GM10847 (cell line): ENCODE data around the gene KHDC4.

Source experiments
- POLR2A ChIP-seq: IDR thresholded peaks from 2 replicates; pipeline ENCODE4 v1.6.1; 2011; ENCODE audit not compliant: insufficient read length; ENCODE audit errors: extremely low read depth

KHDC4 gene

GRCh38 chr1:155909894-155910293 is 24.3 kb downstream of the KHDC4 start:
- no peak for TF ChIP-seq POLR2A

GRCh38 chr1:155904261-155904660 is 30.0 kb downstream of the KHDC4 start:
- no peak for TF ChIP-seq POLR2A

- TF ChIP-seq POLR2A, result no peak
Observed at GRCh38 chr1:155900161-155900560, 34.1 kb downstream of the KHDC4 start.

- TF ChIP-seq POLR2A, result no peak
Observed at GRCh38 chr1:155899683-155900082, 34.5 kb downstream of the KHDC4 start.

GRCh38 chr1:155898888-155899287 is 35.3 kb downstream of the KHDC4 start:
- TF ChIP-seq POLR2A, result no peak

GRCh38 chr1:155897746-155898145 is 36.5 kb downstream of the KHDC4 start:
- TF ChIP-seq POLR2A, result no peak

GRCh38 chr1:155893389-155894142 is 40.6 kb downstream of the KHDC4 start:
- TF ChIP-seq POLR2A, result no peak

GRCh38 chr1:155892796-155893195 is 41.4 kb downstream of the KHDC4 start:
- TF ChIP-seq POLR2A, result no peak

- no peak for TF ChIP-seq POLR2A
Observed at GRCh38 chr1:155890251-155890650, 44.0 kb downstream of the KHDC4 start.

- no peak for TF ChIP-seq POLR2A
Observed at GRCh38 chr1:155889566-155889965, 44.6 kb downstream of the KHDC4 start.

- no peak for TF ChIP-seq POLR2A
Observed at GRCh38 chr1:155888481-155888880, 45.7 kb downstream of the KHDC4 start.

GRCh38 chr1:155884982-155885381 is 49.2 kb downstream of the KHDC4 start:
- TF ChIP-seq POLR2A, result no peak

- no peak for TF ChIP-seq POLR2A
Observed at GRCh38 chr1:155884031-155884960, 49.9 kb downstream of the KHDC4 start.

- TF ChIP-seq POLR2A, result no peak
Observed at GRCh38 chr1:155882766-155883165, 51.4 kb downstream of the KHDC4 start.

- TF ChIP-seq POLR2A, result no peak
Observed at GRCh38 chr1:155882235-155882634, 52.0 kb downstream of the KHDC4 start.

GRCh38 chr1:155880950-155881349 is 53.3 kb downstream of the KHDC4 start:
- TF ChIP-seq POLR2A, result no peak
